ENCODE measurements around the gene REXO4.

The REXO4 gene

GRCh38 chr9:133404454-133405002 is 13.3 kb downstream of the REXO4 start:
- H3K4me3 ChIP-seq (ENCODE audit: low read length in 2 of 2): no peak overlapping the region
- H3K36me3 ChIP-seq (ENCODE audit: control insufficient read depth in 2 of 2, insufficient read depth in 2 of 2, low read length in 2 of 2): peaks cover 27 to 37% of the 10 kb centered on the region in 2 donors
- no peaks in the 10 kb centered on the region for H3K27me3 ChIP-seq (ENCODE audit: control insufficient read depth in 2 of 2, insufficient read depth in 2 of 2, low read length in 2 of 2)
- H3K9me3 ChIP-seq (ENCODE audit: control insufficient read depth in 2 of 2, low read length in 2 of 2): no peaks in the 10 kb centered on the region
- H3K27ac ChIP-seq (ENCODE audit: low read depth in 2 of 2, low read length in 2 of 2): no peak overlapping the region
- H3K4me1 ChIP-seq (ENCODE audit: control insufficient read depth in 2 of 2, insufficient read depth in 2 of 2, low read length in 2 of 2): no peaks in the 10 kb centered on the region
- no peak overlapping the region for H3K9ac ChIP-seq (ENCODE audit: low read depth in 1 of 2, low read length in 2 of 2)

- Histone ChIP-seq H3K27ac (ENCODE audit: low read depth in 2 of 2, low read length in 2 of 2) (no peak overlapping the region), H3K36me3 (ENCODE audit: control insufficient read depth in 2 of 2, insufficient read depth in 2 of 2, low read length in 2 of 2) (peaks cover 24 to 37% of the 10 kb centered on the region in 2 donors), H3K9ac (ENCODE audit: low read depth in 1 of 2, low read length in 2 of 2) (no peak overlapping the region)
Observed at GRCh38 chr9:133403766-133404453, 13.9 kb downstream of the REXO4 start.

GRCh38 chr9:133402689-133403088 is 15.1 kb downstream of the REXO4 start:
- H3K36me3 ChIP-seq (ENCODE audit: control insufficient read depth in 2 of 2, insufficient read depth in 2 of 2, low read length in 2 of 2): peaks cover 17 to 27% of the 10 kb centered on the region in 2 donors
- no peak overlapping the region for H3K9ac ChIP-seq (ENCODE audit: low read depth in 1 of 2, low read length in 2 of 2)
- H3K9me3 ChIP-seq (ENCODE audit: control insufficient read depth in 2 of 2, low read length in 2 of 2): no peaks in the 10 kb centered on the region
- H3K4me1 ChIP-seq (ENCODE audit: control insufficient read depth in 2 of 2, insufficient read depth in 2 of 2, low read length in 2 of 2): no peaks in the 10 kb centered on the region
- no peak overlapping the region for H3K4me3 ChIP-seq (ENCODE audit: low read length in 2 of 2)
- no peaks in the 10 kb centered on the region for H3K27me3 ChIP-seq (ENCODE audit: control insufficient read depth in 2 of 2, insufficient read depth in 2 of 2, low read length in 2 of 2)
- H3K27ac ChIP-seq (ENCODE audit: low read depth in 2 of 2, low read length in 2 of 2): no peak overlapping the region

More at GRCh38 chr9:133403766-133404453, 13.9 kb downstream of the REXO4 start:
- H3K9me3 ChIP-seq (ENCODE audit: control insufficient read depth in 2 of 2, low read length in 2 of 2): no peaks in the 10 kb centered on the region
- H3K27me3 ChIP-seq (ENCODE audit: control insufficient read depth in 2 of 2, insufficient read depth in 2 of 2, low read length in 2 of 2): no peaks in the 10 kb centered on the region
- H3K4me1 ChIP-seq (ENCODE audit: control insufficient read depth in 2 of 2, insufficient read depth in 2 of 2, low read length in 2 of 2): no peaks in the 10 kb centered on the region
- H3K4me3 ChIP-seq (ENCODE audit: low read length in 2 of 2): no peak overlapping the region

GRCh38 chr9:133401588-133401987 is 16.2 kb downstream of the REXO4 start:
- Histone ChIP-seq H3K27ac (ENCODE audit: low read depth in 2 of 2, low read length in 2 of 2) (no peak overlapping the region), H3K9me3 (ENCODE audit: control insufficient read depth in 2 of 2, low read length in 2 of 2) (no peaks in the 10 kb centered on the region), H3K36me3 (ENCODE audit: control insufficient read depth in 2 of 2, insufficient read depth in 2 of 2, low read length in 2 of 2) (peaks cover 11 to 17% of the 10 kb centered on the region in 2 donors)

GRCh38 chr9:133400292-133400691 is 17.5 kb downstream of the REXO4 start:
- Histone ChIP-seq H3K27me3 (ENCODE audit: control insufficient read depth in 2 of 2, insufficient read depth in 2 of 2, low read length in 2 of 2) (peaks cover 5 to 8% of the 10 kb centered on the region in 2 donors), H3K36me3 (ENCODE audit: control insufficient read depth in 2 of 2, insufficient read depth in 2 of 2, low read length in 2 of 2) (peaks cover 1 to 6% of the 10 kb centered on the region in 2 donors), H3K9ac (ENCODE audit: low read depth in 1 of 2, low read length in 2 of 2) (no peak overlapping the region), H3K4me1 (ENCODE audit: control insufficient read depth in 2 of 2, insufficient read depth in 2 of 2, low read length in 2 of 2) (no peaks in the 10 kb centered on the region), H3K4me3 (ENCODE audit: low read length in 2 of 2) (no peak overlapping the region), H3K9me3 (ENCODE audit: control insufficient read depth in 2 of 2, low read length in 2 of 2) (no peaks in the 10 kb centered on the region), H3K27ac (ENCODE audit: low read depth in 2 of 2, low read length in 2 of 2) (no peak overlapping the region)

More at GRCh38 chr9:133401588-133401987, 16.2 kb downstream of the REXO4 start:
- no peak overlapping the region for H3K9ac ChIP-seq (ENCODE audit: low read depth in 1 of 2, low read length in 2 of 2)
- H3K4me3 ChIP-seq (ENCODE audit: low read length in 2 of 2): no peak overlapping the region
- no peaks in the 10 kb centered on the region for H3K4me1 ChIP-seq (ENCODE audit: control insufficient read depth in 2 of 2, insufficient read depth in 2 of 2, low read length in 2 of 2)
- H3K27me3 ChIP-seq (ENCODE audit: control insufficient read depth in 2 of 2, insufficient read depth in 2 of 2, low read length in 2 of 2): peaks cover 5 to 8% of the 10 kb centered on the region in 2 donors

- no peak overlapping the region for H3K4me3 ChIP-seq (ENCODE audit: low read length in 2 of 2)
- no peak overlapping the region for H3K9ac ChIP-seq (ENCODE audit: low read depth in 1 of 2, low read length in 2 of 2)
- H3K36me3 ChIP-seq (ENCODE audit: control insufficient read depth in 2 of 2, insufficient read depth in 2 of 2, low read length in 2 of 2): no peaks in the 10 kb centered on the region
- H3K27me3 ChIP-seq (ENCODE audit: control insufficient read depth in 2 of 2, insufficient read depth in 2 of 2, low read length in 2 of 2): peaks cover 5 to 13% of the 10 kb centered on the region in 2 donors
- no peaks in the 10 kb centered on the region for H3K4me1 ChIP-seq (ENCODE audit: control insufficient read depth in 2 of 2, insufficient read depth in 2 of 2, low read length in 2 of 2)
- no peak overlapping the region for H3K27ac ChIP-seq (ENCODE audit: low read depth in 2 of 2, low read length in 2 of 2)
- no peaks in the 10 kb centered on the region for H3K9me3 ChIP-seq (ENCODE audit: control insufficient read depth in 2 of 2, low read length in 2 of 2)
Observed at GRCh38 chr9:133397895-133398294, 19.9 kb downstream of the REXO4 start.

- no peak overlapping the region for H3K27ac ChIP-seq (ENCODE audit: low read depth in 2 of 2, low read length in 2 of 2)
- no peaks in the 10 kb centered on the region for H3K36me3 ChIP-seq (ENCODE audit: control insufficient read depth in 2 of 2, insufficient read depth in 2 of 2, low read length in 2 of 2)
- peaks cover 5 to 13% of the 10 kb centered on the region in 2 donors for H3K27me3 ChIP-seq (ENCODE audit: control insufficient read depth in 2 of 2, insufficient read depth in 2 of 2, low read length in 2 of 2)
Observed at GRCh38 chr9:133397370-133397769, 20.4 kb downstream of the REXO4 start.

GRCh38 chr9:133396952-133397351 is 20.9 kb downstream of the REXO4 start:
- H3K36me3 ChIP-seq (ENCODE audit: control insufficient read depth in 2 of 2, insufficient read depth in 2 of 2, low read length in 2 of 2): no peaks in the 10 kb centered on the region
- H3K9ac ChIP-seq (ENCODE audit: low read depth in 1 of 2, low read length in 2 of 2): no peak overlapping the region
- no peak overlapping the region for H3K27ac ChIP-seq (ENCODE audit: low read depth in 2 of 2, low read length in 2 of 2)
- no peaks in the 10 kb centered on the region for H3K4me1 ChIP-seq (ENCODE audit: control insufficient read depth in 2 of 2, insufficient read depth in 2 of 2, low read length in 2 of 2)
- H3K4me3 ChIP-seq (ENCODE audit: low read length in 2 of 2): no peak overlapping the region
- H3K9me3 ChIP-seq (ENCODE audit: control insufficient read depth in 2 of 2, low read length in 2 of 2): no peaks in the 10 kb centered on the region
- H3K27me3 ChIP-seq (ENCODE audit: control insufficient read depth in 2 of 2, insufficient read depth in 2 of 2, low read length in 2 of 2): peaks cover 5 to 13% of the 10 kb centered on the region in 2 donors

More at GRCh38 chr9:133397370-133397769, 20.4 kb downstream of the REXO4 start:
- no peaks in the 10 kb centered on the region for H3K4me1 ChIP-seq (ENCODE audit: control insufficient read depth in 2 of 2, insufficient read depth in 2 of 2, low read length in 2 of 2)
- H3K9ac ChIP-seq (ENCODE audit: low read depth in 1 of 2, low read length in 2 of 2): no peak overlapping the region
- H3K9me3 ChIP-seq (ENCODE audit: control insufficient read depth in 2 of 2, low read length in 2 of 2): no peaks in the 10 kb centered on the region
- no peak overlapping the region for H3K4me3 ChIP-seq (ENCODE audit: low read length in 2 of 2)

- no peaks in the 10 kb centered on the region for H3K9me3 ChIP-seq (ENCODE audit: control insufficient read depth in 2 of 2, low read length in 2 of 2)
- H3K27me3 ChIP-seq (ENCODE audit: control insufficient read depth in 2 of 2, insufficient read depth in 2 of 2, low read length in 2 of 2): peaks cover 5 to 13% of the 10 kb centered on the region in 2 donors
- no peaks in the 10 kb centered on the region for H3K36me3 ChIP-seq (ENCODE audit: control insufficient read depth in 2 of 2, insufficient read depth in 2 of 2, low read length in 2 of 2)
- H3K27ac ChIP-seq (ENCODE audit: low read depth in 2 of 2, low read length in 2 of 2): no peak overlapping the region
- H3K4me1 ChIP-seq (ENCODE audit: control insufficient read depth in 2 of 2, insufficient read depth in 2 of 2, low read length in 2 of 2): no peaks in the 10 kb centered on the region
- no peak overlapping the region for H3K4me3 ChIP-seq (ENCODE audit: low read length in 2 of 2)
- H3K9ac ChIP-seq (ENCODE audit: low read depth in 1 of 2, low read length in 2 of 2): no peak overlapping the region
Observed at GRCh38 chr9:133394687-133395271, 23.0 kb downstream of the REXO4 start.

GRCh38 chr9:133393399-133393798 is 24.4 kb downstream of the REXO4 start:
- Histone ChIP-seq H3K4me3 (ENCODE audit: low read length in 2 of 2) (no peak overlapping the region), H3K4me1 (ENCODE audit: control insufficient read depth in 2 of 2, insufficient read depth in 2 of 2, low read length in 2 of 2) (no peaks in the 10 kb centered on the region), H3K9me3 (ENCODE audit: control insufficient read depth in 2 of 2, low read length in 2 of 2) (no peaks in the 10 kb centered on the region), H3K36me3 (ENCODE audit: control insufficient read depth in 2 of 2, insufficient read depth in 2 of 2, low read length in 2 of 2) (no peaks in the 10 kb centered on the region), H3K27me3 (ENCODE audit: control insufficient read depth in 2 of 2, insufficient read depth in 2 of 2, low read length in 2 of 2) (peaks cover 5 to 13% of the 10 kb centered on the region in 2 donors), H3K27ac (ENCODE audit: low read depth in 2 of 2, low read length in 2 of 2) (no peak overlapping the region), H3K9ac (ENCODE audit: low read depth in 1 of 2, low read length in 2 of 2) (no peak overlapping the region)

Measured in mucosa of rectum (tissue), 2 donors.